NT2/D1 (cell line): ENCODE measurements around the gene HIPK3.

Experiments used
- DNase-seq: peaks from one replicate; pipeline ENCODE4 v3.0.0-alpha.2; 2011; ENCODE audit warnings: low read depth, low spot score
- H3K27me3 ChIP-seq: 2 replicates; pipeline ENCODE4 v1.6.0; 2011; ENCODE audit warnings: mild to moderate bottlenecking; ENCODE audit not compliant: insufficient read length, insufficient read depth
- H3K36me3 ChIP-seq: 2 replicates; pipeline ENCODE4 v1.6.1; 2011; ENCODE audit warnings: mild to moderate bottlenecking, low read length, mixed read lengths; ENCODE audit not compliant: insufficient read depth, insufficient read length
- H3K4me1 ChIP-seq: 2 replicates; pipeline ENCODE4 v1.5.1; 2011; ENCODE audit not compliant: insufficient read depth, insufficient read length
- H3K4me3 ChIP-seq: 2 replicates; pipeline ENCODE4 v1.5.1; 2011; ENCODE audit warnings: low read depth; ENCODE audit not compliant: insufficient read length
- H3K9ac ChIP-seq: 2 replicates; pipeline ENCODE4 v1.6.0; 2011; ENCODE audit warnings: low read depth; ENCODE audit not compliant: insufficient read length
- H3K9me3 ChIP-seq: 2 replicates; pipeline ENCODE4 v1.5.1; 2011; ENCODE audit warnings: mild to moderate bottlenecking, low read length; ENCODE audit not compliant: insufficient read depth
- SUZ12 ChIP-seq: IDR thresholded peaks from 2 replicates; pipeline ENCODE4 v1.6.1; 2011; ENCODE audit not compliant: insufficient read length, insufficient read depth; ENCODE audit errors: extremely low read depth
- YY1 ChIP-seq: IDR thresholded peaks from 2 replicates; pipeline ENCODE4 v1.6.1; 2011; ENCODE audit not compliant: insufficient read length, insufficient read depth
- ZNF274 ChIP-seq: IDR thresholded peaks from 2 replicates; pipeline ENCODE4 v1.6.1; 2011; ENCODE audit warnings: mild to moderate bottlenecking, low read depth, low read length

Gene HIPK3

DNA sequence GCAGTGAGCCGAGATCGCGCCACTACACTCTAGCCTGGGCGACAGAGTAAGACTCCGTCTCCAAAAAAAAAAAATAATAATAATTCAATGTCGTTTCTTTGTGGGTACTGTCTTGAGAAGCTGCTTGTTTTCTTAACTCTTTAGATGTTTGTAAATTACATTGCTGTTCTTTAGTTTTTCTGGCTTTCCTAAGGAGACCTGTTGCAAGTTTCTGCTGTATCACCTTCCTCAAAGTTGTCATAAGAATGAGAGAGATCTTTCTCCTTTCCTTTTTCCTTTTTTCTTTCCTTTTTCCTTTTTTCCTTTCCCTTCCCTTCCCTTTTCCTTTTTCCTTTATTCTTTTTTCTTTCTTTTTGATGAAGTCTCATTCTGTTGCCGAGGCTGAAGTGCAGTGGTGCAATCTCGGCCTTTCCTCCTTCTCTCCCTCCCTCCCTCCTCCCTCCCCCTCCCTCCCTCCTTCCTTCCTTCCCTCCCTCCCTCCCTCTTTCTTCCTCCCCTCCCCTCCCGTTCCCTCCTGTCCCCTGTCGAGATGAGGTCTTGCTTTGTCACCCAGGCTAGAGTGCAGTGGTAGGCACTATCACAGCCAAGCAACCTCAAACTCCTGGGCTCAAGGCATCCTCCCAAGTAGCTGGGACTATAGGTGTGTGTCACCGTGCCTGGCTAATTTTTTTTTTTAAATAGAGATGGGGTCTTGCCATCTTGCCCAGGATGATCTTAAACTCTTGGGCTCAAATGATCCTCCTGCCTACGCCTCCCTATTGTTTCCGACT is 15.3 kb downstream of the HIPK3 start:
- Histone ChIP-seq H3K36me3 (no peaks in the 10 kb centered on the region), H3K4me1 (no peaks in the 10 kb centered on the region), H3K27me3 (no peaks in the 10 kb centered on the region), H3K4me3 (no peak overlapping the region), H3K9ac (no peak overlapping the region), H3K9me3 (no peaks in the 10 kb centered on the region)
- DNase-seq: no peak
- no peak for TF ChIP-seq ZNF274
- TF ChIP-seq YY1: no peak
- TF ChIP-seq SUZ12: no peak

DNA sequence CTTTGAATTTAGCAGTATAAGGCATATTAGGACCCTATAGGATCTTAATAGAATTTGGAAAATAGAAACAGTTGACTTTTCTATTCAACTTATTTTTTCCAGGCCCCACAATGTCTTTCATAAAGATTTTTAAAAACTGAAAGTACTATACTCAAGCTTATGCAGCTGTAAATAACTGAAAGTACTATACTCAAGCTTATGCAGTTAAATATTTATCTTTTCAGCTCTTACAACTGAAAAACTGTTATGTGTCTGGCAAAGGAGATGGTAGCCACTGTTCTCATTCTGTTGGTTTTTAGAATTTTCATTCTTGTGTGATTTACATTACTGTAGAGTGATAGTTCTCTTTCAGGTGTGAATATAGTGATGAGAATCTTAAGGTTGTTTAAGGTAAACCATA is 16.5 kb downstream of the HIPK3 start:
- H3K9ac ChIP-seq: no peak overlapping the region
- H3K4me3 ChIP-seq: no peak overlapping the region
- no peak for DNase-seq
- no peaks in the 10 kb centered on the region for H3K27me3 ChIP-seq
- H3K9me3 ChIP-seq: no peaks in the 10 kb centered on the region
- no peaks in the 10 kb centered on the region for H3K36me3 ChIP-seq
- TF ChIP-seq SUZ12 (no peak), ZNF274 (no peak), YY1 (no peak)
- H3K4me1 ChIP-seq: no peaks in the 10 kb centered on the region

GRCh38 chr11:33280411-33280810 is 23.2 kb downstream of the HIPK3 start:
- no peak overlapping the region for H3K4me3 ChIP-seq
- H3K36me3 ChIP-seq: no peaks in the 10 kb centered on the region
- no peak for TF ChIP-seq SUZ12
- TF ChIP-seq ZNF274: no peak
- no peak for TF ChIP-seq YY1
- DNase-seq: no peak
- H3K9ac ChIP-seq: no peak overlapping the region
- H3K4me1 ChIP-seq: no peaks in the 10 kb centered on the region
- H3K27me3 ChIP-seq: no peaks in the 10 kb centered on the region
- no peaks in the 10 kb centered on the region for H3K9me3 ChIP-seq

GRCh38 chr11:33281758-33282157 is 24.6 kb downstream of the HIPK3 start:
- no peak for DNase-seq

GRCh38 chr11:33284818-33285217 is 27.6 kb downstream of the HIPK3 start:
- Histone ChIP-seq H3K9me3 (no peaks in the 10 kb centered on the region), H3K27me3 (no peaks in the 10 kb centered on the region), H3K36me3 (peaks cover 7% of the 10 kb centered on the region), H3K4me1 (no peaks in the 10 kb centered on the region), H3K9ac (no peak overlapping the region), H3K4me3 (no peak overlapping the region)
- DNase-seq: no peak
- TF ChIP-seq SUZ12: no peak
- no peak for TF ChIP-seq ZNF274
- no peak for TF ChIP-seq YY1

More at GRCh38 chr11:33281758-33282157, 24.6 kb downstream of the HIPK3 start:
- Histone ChIP-seq H3K9ac (no peak overlapping the region), H3K36me3 (peaks cover 5% of the 10 kb centered on the region), H3K4me3 (no peak overlapping the region), H3K9me3 (no peaks in the 10 kb centered on the region), H3K27me3 (no peaks in the 10 kb centered on the region), H3K4me1 (no peaks in the 10 kb centered on the region)
- TF ChIP-seq ZNF274 (no peak), SUZ12 (no peak), YY1 (no peak)

GRCh38 chr11:33290319-33290718 is 33.1 kb downstream of the HIPK3 start:
- H3K36me3 ChIP-seq: peaks cover 7% of the 10 kb centered on the region
- H3K9ac ChIP-seq: no peak overlapping the region
- no peak for TF ChIP-seq SUZ12
- TF ChIP-seq YY1: no peak
- TF ChIP-seq ZNF274: no peak
- no peak overlapping the region for H3K4me3 ChIP-seq
- no peak for DNase-seq
- no peaks in the 10 kb centered on the region for H3K27me3 ChIP-seq
- H3K9me3 ChIP-seq: no peaks in the 10 kb centered on the region
- no peaks in the 10 kb centered on the region for H3K4me1 ChIP-seq

GRCh38 chr11:33291004-33291777 is 34.0 kb downstream of the HIPK3 start:
- H3K9ac ChIP-seq: no peak overlapping the region
- DNase-seq: no peak

More at GRCh38 chr11:33291004-33291777, 34.0 kb downstream of the HIPK3 start:
- H3K4me3 ChIP-seq: no peak overlapping the region
- H3K27me3 ChIP-seq: no peaks in the 10 kb centered on the region
- H3K36me3 ChIP-seq: peaks cover 7% of the 10 kb centered on the region
- no peaks in the 10 kb centered on the region for H3K4me1 ChIP-seq
- no peak for TF ChIP-seq SUZ12
- TF ChIP-seq YY1: no peak
- no peak for TF ChIP-seq ZNF274
- no peaks in the 10 kb centered on the region for H3K9me3 ChIP-seq
